GM23248 (cell line): ENCODE measurements around the gene ATP1B4. TPM values are rescaled to one million over a fixed set of nuclear protein-coding genes. Genes with fewer than 3 reads are reported as not detected.

Source experiments
- DNase-seq: peaks from one replicate; pipeline ENCODE4 v3.0.0-alpha.2; 2015
- H2AFZ ChIP-seq: fragments of 200-600 bp; sonication (generic); 2 replicates; pipeline ENCODE4 v1.6.1; 2016; ENCODE audit warnings: antibody characterized with exemption
- H3F3A ChIP-seq: fragments of 200-600 bp; sonication (generic); 2 replicates; pipeline ENCODE4 v1.6.1; 2016; ENCODE audit warnings: mild to moderate bottlenecking, antibody characterized with exemption, mixed run types; ENCODE audit not compliant: insufficient read depth
- H3K27ac ChIP-seq: fragments of 200-600 bp; sonication (generic); 2 replicates; pipeline ENCODE4 v1.5.1; 2016; ENCODE audit warnings: mild to moderate bottlenecking
- H3K27me3 ChIP-seq: fragments of 200-600 bp; sonication (generic); replicated peaks from 2 replicates; pipeline ENCODE4 v1.6.1; 2016; ENCODE audit warnings: mild to moderate bottlenecking; ENCODE audit not compliant: insufficient read depth
- H3K36me3 ChIP-seq: fragments of 200-600 bp; sonication (generic); 2 replicates; pipeline ENCODE4 v1.6.1; 2016; ENCODE audit warnings: low read depth, mild to moderate bottlenecking
- H3K4me1 ChIP-seq: fragments of 200-600 bp; sonication (generic); 2 replicates; pipeline ENCODE4 v1.6.1; 2016; ENCODE audit warnings: mild to moderate bottlenecking; ENCODE audit not compliant: insufficient read depth
- H3K4me2 ChIP-seq: fragments of 200-600 bp; sonication (generic); one replicate; pipeline ENCODE4 v1.6.1; 2016; ENCODE audit warnings: mild to moderate bottlenecking; ENCODE audit not compliant: unreplicated experiment
- H3K4me3 ChIP-seq: fragments of 200-600 bp; sonication (generic); 2 replicates; pipeline ENCODE4 v1.5.1; 2016; ENCODE audit warnings: mild to moderate bottlenecking
- H3K79me2 ChIP-seq: fragments of 200-600 bp; sonication (generic); 2 replicates; pipeline ENCODE4 v1.6.1; 2016; ENCODE audit warnings: mild to moderate bottlenecking; ENCODE audit not compliant: insufficient read depth
- H3K9ac ChIP-seq: fragments of 200-600 bp; sonication (generic); 2 replicates; pipeline ENCODE4 v1.6.1; 2016; ENCODE audit warnings: mild to moderate bottlenecking
- H3K9me2 ChIP-seq: fragments of 200-600 bp; sonication (generic); 2 replicates; pipeline ENCODE4 v1.6.1; 2016; ENCODE audit warnings: mixed run types, mild to moderate bottlenecking, moderate library complexity; ENCODE audit not compliant: insufficient read depth
- H3K9me3 ChIP-seq: fragments of 200-600 bp; sonication (generic); one replicate; pipeline ENCODE4 v1.6.1; 2017; ENCODE audit warnings: low read depth
- H4K20me1 ChIP-seq: fragments of 200-600 bp; sonication (generic); 2 replicates; pipeline ENCODE4 v1.6.0; 2016; ENCODE audit not compliant: insufficient read depth
- EZH2 ChIP-seq: fragments of 200-600 bp; sonication (generic); IDR thresholded peaks from 2 replicates; pipeline ENCODE4 v1.6.1; 2018; ENCODE audit warnings: antibody characterized with exemption, mild to moderate bottlenecking; ENCODE audit not compliant: insufficient read depth, poor library complexity, severe bottlenecking
- EZH2phosphoT487 ChIP-seq: fragments of 200-600 bp; sonication (generic); IDR thresholded peaks from 2 replicates; pipeline ENCODE4 v1.6.1; 2018; ENCODE audit warnings: antibody characterized with exemption, moderate library complexity, mild to moderate bottlenecking, low read depth; ENCODE audit not compliant: insufficient read depth
- WGBS, 2 experiments: methylation state at CpG; one replicate each; pipeline ENCODE4 v1.1.6; 2015 to 2017; ENCODE audit warnings: low lambda C conversion rate in 2 of 2, low coverage in 1 of 2; ENCODE audit errors: missing lambda C conversion rate in 2 of 2; 5-methylcytosine and 5-hydroxymethylcytosine counted together
- in situ Hi-C: fragments of 300-500 bp; cut with MboI; formaldehyde crosslinking; loops from 2 replicates; pipeline ENCODE4 v1.15.0; 2020
- polyA plus RNA-seq: library from polyadenylated mRNA; unstranded; fragments of >200 nt; fragmentation: Nextera tagmentation; extraction: Ambion mirVana; gene quantifications from 2 replicates; pipeline ENCODE4 v1.2.1, GENCODE V29; 2016
- total RNA-seq: library from RNA; depleted of rRNA; stranded (reverse); fragments of >200 nt; shearing (Covaris generic); gene quantifications from 2 replicates; pipeline ENCODE4 v1.2.3, GENCODE V29; 2014

Gene ATP1B4
- total and polyA plus RNA-seq, 2 experiments from 2014 or later = not detected

DNA sequence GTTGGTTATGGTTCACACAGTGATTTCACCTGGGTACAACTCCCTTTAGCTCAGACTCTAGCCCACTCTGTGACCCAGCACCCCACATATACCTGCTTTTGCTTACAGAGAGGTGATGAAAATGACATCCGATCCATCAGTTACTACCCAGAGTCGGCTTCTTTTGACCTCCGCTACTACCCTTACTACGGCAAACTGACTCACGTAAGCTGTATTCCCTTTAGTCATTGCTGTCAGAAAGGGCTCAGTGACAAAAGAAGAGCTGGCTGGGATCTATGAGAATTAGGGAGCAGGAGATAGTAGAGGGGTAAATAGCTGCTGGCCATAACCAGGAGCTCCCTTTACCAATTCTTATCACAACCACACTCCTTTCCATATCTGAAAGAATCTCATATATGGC is 16.7 kb downstream of the ATP1B4 start:
- no peaks in the 10 kb centered on the region for H3K27me3 ChIP-seq
- no peaks in the 10 kb centered on the region for H3K9me3 ChIP-seq
- H3K27ac ChIP-seq = no peak overlapping the region
- no peaks in the 10 kb centered on the region for H3K4me1 ChIP-seq
- no peak overlapping the region for H3K9ac ChIP-seq
- TF ChIP-seq EZH2 (no peak), EZH2phosphoT487 (no peak)
- H3K79me2 ChIP-seq = no peaks in the 10 kb centered on the region
- no peaks in the 10 kb centered on the region for H3F3A ChIP-seq
- no peak overlapping the region for H3K4me3 ChIP-seq
- H3K4me2 ChIP-seq = no peak overlapping the region
- DNase-seq = no peak
- H2AFZ ChIP-seq = no peak overlapping the region
- H4K20me1 ChIP-seq = no peaks in the 10 kb centered on the region
- H3K36me3 ChIP-seq = no peaks in the 10 kb centered on the region
- no peaks in the 10 kb centered on the region for H3K9me2 ChIP-seq
- WGBS, 2 experiments = 92 to 96% methylated on average over 5 of the region's 5 CpGs
- in situ Hi-C loops = no loop called here

- in situ Hi-C loops = no loop called here
- Histone ChIP-seq H4K20me1 (no peaks in the 10 kb centered on the region), H3F3A (no peaks in the 10 kb centered on the region), H3K9ac (no peak overlapping the region), H3K27ac (no peak overlapping the region), H3K9me3 (no peaks in the 10 kb centered on the region), H3K79me2 (no peaks in the 10 kb centered on the region), H3K4me3 (no peak overlapping the region), H3K4me2 (no peak overlapping the region), H3K4me1 (no peaks in the 10 kb centered on the region), H3K9me2 (no peaks in the 10 kb centered on the region), H3K27me3 (no peaks in the 10 kb centered on the region), H3K36me3 (no peaks in the 10 kb centered on the region), H2AFZ (no peak overlapping the region)
- 26 to 30% methylated on average over 5 to 6 of the region's 6 CpGs for WGBS, 2 experiments
- TF ChIP-seq EZH2 (no peak), EZH2phosphoT487 (no peak)
- DNase-seq = no peak
Measured at GRCh38 chrX:120379937-120380681, 18.2 kb downstream of the ATP1B4 start.

GRCh38 chrX:120380699-120381098 is 18.8 kb downstream of the ATP1B4 start:
- Histone ChIP-seq H3K4me3 (no peak overlapping the region), H3K27me3 (no peaks in the 10 kb centered on the region), H3K4me2 (no peak overlapping the region), H2AFZ (no peak overlapping the region), H4K20me1 (no peaks in the 10 kb centered on the region), H3K79me2 (no peaks in the 10 kb centered on the region), H3F3A (no peaks in the 10 kb centered on the region), H3K4me1 (no peaks in the 10 kb centered on the region), H3K9ac (no peak overlapping the region), H3K9me2 (no peaks in the 10 kb centered on the region), H3K36me3 (no peaks in the 10 kb centered on the region), H3K9me3 (no peaks in the 10 kb centered on the region), H3K27ac (no peak overlapping the region)
- WGBS, 2 experiments = 0% methylated on average over 3 of the region's 3 CpGs
- peak; percentile 15 for DNase-seq
- TF ChIP-seq EZH2phosphoT487 = no peak
- TF ChIP-seq EZH2 = no peak
- in situ Hi-C loops = no loop called here

GRCh38 chrX:120401301-120401700 is 39.4 kb downstream of the ATP1B4 start:
- Histone ChIP-seq H3K27ac (no peak overlapping the region), H3K79me2 (no peaks in the 10 kb centered on the region), H2AFZ (no peak overlapping the region), H3K4me3 (no peak overlapping the region), H3K4me1 (no peaks in the 10 kb centered on the region), H3K27me3 (no peaks in the 10 kb centered on the region), H3K36me3 (no peaks in the 10 kb centered on the region), H3K9me3 (no peaks in the 10 kb centered on the region), H3K4me2 (no peak overlapping the region), H3K9ac (no peak overlapping the region), H3F3A (no peaks in the 10 kb centered on the region), H4K20me1 (no peaks in the 10 kb centered on the region), H3K9me2 (no peaks in the 10 kb centered on the region)
- in situ Hi-C loops = no loop called here
- TF ChIP-seq EZH2phosphoT487 = no peak
- TF ChIP-seq EZH2 = no peak
- no peak for DNase-seq

DNA sequence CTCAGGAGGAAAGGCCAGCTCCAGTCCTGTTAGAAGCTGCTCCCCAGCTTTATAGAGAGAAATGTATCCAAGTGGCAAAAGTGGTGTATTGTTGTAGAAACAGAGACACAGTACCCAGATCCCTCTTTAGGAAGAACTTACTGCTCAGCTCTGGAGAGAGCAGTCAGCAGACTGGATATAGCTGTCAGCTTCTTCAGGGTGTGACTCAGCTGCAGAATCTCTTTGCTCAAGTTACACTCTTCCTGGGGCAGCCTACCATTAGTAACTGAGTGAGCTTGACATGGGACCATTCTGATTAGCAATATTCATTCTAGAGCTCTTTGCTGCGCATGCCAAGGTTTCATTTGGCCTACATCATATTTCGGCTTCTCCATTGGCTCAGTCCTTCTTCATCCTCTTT is 40.5 kb downstream of the ATP1B4 start:
- H4K20me1 ChIP-seq = no peaks in the 10 kb centered on the region
- no peaks in the 10 kb centered on the region for H3K9me2 ChIP-seq
- 71 to 93% methylated on average over 2 of the region's 2 CpGs for WGBS, 2 experiments
- no peaks in the 10 kb centered on the region for H3F3A ChIP-seq
- no peak overlapping the region for H2AFZ ChIP-seq
- no peak overlapping the region for H3K27ac ChIP-seq
- no peak overlapping the region for H3K9ac ChIP-seq
- H3K4me2 ChIP-seq = no peak overlapping the region
- H3K4me1 ChIP-seq = no peaks in the 10 kb centered on the region
- H3K4me3 ChIP-seq = no peak overlapping the region
- no peak for DNase-seq
- no peaks in the 10 kb centered on the region for H3K9me3 ChIP-seq
- in situ Hi-C loops = no loop called here
- H3K79me2 ChIP-seq = no peaks in the 10 kb centered on the region
- no peaks in the 10 kb centered on the region for H3K36me3 ChIP-seq
- no peaks in the 10 kb centered on the region for H3K27me3 ChIP-seq
- TF ChIP-seq EZH2phosphoT487 = no peak
- TF ChIP-seq EZH2 = no peak
